SK-N-SH (cell line): ENCODE measurements around the gene ADCY9.

ENCODE experiments used
- CTCF ChIP-seq: fragments of 200-600 bp; sonication (generic); IDR thresholded peaks from 2 replicates; pipeline ENCODE4 v1.6.1; 2017; ENCODE audit warnings: antibody characterized with exemption, mild to moderate bottlenecking, moderate library complexity
- GABPA ChIP-seq: IDR thresholded peaks from 2 replicates; pipeline ENCODE4 v1.4.0; 2012; ENCODE audit warnings: low read depth, mild to moderate bottlenecking
- REST ChIP-seq: IDR thresholded peaks from 2 replicates; pipeline ENCODE4 v1.6.1; 2012; ENCODE audit warnings: mild to moderate bottlenecking, low read depth, low read length, moderate library complexity
- SMC3 ChIP-seq: IDR thresholded peaks from 2 replicates; pipeline ENCODE4 v1.6.1; 2012; ENCODE audit warnings: low read depth, low read length, improper control_type of control experiment
- TAF1 ChIP-seq: IDR thresholded peaks from 2 replicates; pipeline ENCODE4 v1.6.1; 2012; ENCODE audit warnings: low read depth, mild to moderate bottlenecking, low read length, moderate library complexity, borderline replicate concordance
- USF2 ChIP-seq: fragments of 150-350 bp; IDR thresholded peaks from 2 replicates; pipeline ENCODE4 v1.6.1; 2017; ENCODE audit warnings: antibody characterized with exemption, low read length, low read depth, borderline replicate concordance
- YY1 ChIP-seq: IDR thresholded peaks from 2 replicates; pipeline ENCODE4 v1.4.0; 2012; ENCODE audit warnings: low read depth, mild to moderate bottlenecking

- TF ChIP-seq SMC3 (no peak), REST (no peak), TAF1 (no peak), YY1 (no peak), USF2 (no peak), GABPA (no peak), CTCF (no peak)
Observed at GRCh38 chr16:3920206-3920605, 196.0 kb downstream of the ADCY9 start.
